Activated CD4-positive, alpha-beta T cell treated with anti-CD3 and anti-CD28 coated beads, Interleukin-10, Interleukin-2, amounts not matched to agents 100 ng/mL and 50 ng/mL, durations not matched to agents 16 hours and 8 hours (primary cell): Measurements from ENCODE around the gene CFAP70.

Experiments
- DNase-seq: peaks from one replicate; pipeline ENCODE4 v3.0.0-alpha.2; 2020

CFAP70 gene

GRCh38 chr10:73210395-73211105, 148.1 kb downstream of the CFAP70 start:
- DNase-seq, result no peak

- DNase-seq, result no peak
These were observed 149.0 kb downstream of the CFAP70 start for GRCh38 chr10:73209705-73210104.

- no peak for DNase-seq
These were observed 150.8 kb downstream of the CFAP70 start for GRCh38 chr10:73207883-73208282.

GRCh38 chr10:73206385-73206784, 152.3 kb downstream of the CFAP70 start:
- no peak for DNase-seq

GRCh38 chr10:73205890-73206289, 152.8 kb downstream of the CFAP70 start:
- DNase-seq, result no peak

- no peak for DNase-seq
These were observed 153.6 kb downstream of the CFAP70 start for GRCh38 chr10:73205081-73205480.
